DMS 273 treated with DMSO at 0.1 percent for 48 hours (cell line): ENCODE results near the gene TTC31.
"Not testable (repeated sequence)": the region's sequence is repeated elsewhere in the genome, so short reads cannot be mapped to it uniquely, and the experiment has no call there.

Experiments used
- DNase-seq: peaks from one replicate; lab custom pipeline; 2025; lab: John Stamatoyannopoulos, UW

Gene TTC31

GRCh38 chr2:74457549-74458131, 25.2 kb upstream of the TTC31 start:
- no peak for DNase-seq

DNA sequence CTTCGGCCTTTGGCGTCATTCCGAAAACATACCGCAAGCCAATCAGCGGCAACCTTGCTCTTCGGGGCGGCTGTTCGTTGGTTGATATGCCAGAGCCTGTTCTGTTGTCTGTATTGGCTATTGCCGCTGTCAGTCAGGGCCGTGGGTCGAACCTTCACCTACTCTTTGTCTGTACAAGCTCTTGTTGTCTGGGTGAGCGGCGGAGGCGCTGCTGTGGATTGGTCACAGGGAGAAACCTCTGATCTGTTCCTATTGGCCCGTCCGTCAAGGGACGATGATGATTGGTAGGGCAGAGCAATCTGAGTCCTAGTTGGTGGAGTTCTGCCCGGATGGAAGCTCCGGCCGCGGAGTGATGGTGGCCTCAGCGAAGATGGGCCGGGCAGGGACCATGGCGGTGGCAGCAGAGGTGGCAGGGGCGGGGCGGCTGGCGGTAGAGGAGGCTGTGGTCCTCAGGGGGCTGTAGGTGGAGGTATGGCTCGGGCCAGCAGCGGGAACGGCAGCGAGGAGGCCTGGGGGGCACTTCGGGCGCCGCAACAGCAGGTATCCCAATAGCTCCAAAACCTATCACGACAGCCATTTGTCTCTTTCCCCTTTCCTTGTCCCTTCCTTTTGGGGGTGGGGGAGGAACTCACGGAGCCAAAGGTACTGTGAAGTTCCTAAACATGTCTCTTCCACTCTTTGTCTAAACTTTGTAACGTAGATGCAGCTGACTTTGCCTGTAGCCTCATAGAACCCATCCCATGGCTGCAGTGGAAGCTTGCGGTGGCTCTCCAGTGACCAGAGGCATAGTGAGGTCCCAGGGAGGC, 24.5 kb upstream of the TTC31 start, which contains the start of gene WBP1:
Gene WBP1 (plus strand): TSS at position 307 of the 806 bp plus-strand sequence. CDS start 165 bp downstream, at position 472.
- DNase-seq, result peak; percentile 100

- no peak for DNase-seq
These were observed 23.9 kb upstream of the TTC31 start for GRCh38 chr2:74458938-74459363.

- not testable (repeated sequence) for DNase-seq
These were observed 23.3 kb upstream of the TTC31 start for GRCh38 chr2:74459503-74460118.

DNA sequence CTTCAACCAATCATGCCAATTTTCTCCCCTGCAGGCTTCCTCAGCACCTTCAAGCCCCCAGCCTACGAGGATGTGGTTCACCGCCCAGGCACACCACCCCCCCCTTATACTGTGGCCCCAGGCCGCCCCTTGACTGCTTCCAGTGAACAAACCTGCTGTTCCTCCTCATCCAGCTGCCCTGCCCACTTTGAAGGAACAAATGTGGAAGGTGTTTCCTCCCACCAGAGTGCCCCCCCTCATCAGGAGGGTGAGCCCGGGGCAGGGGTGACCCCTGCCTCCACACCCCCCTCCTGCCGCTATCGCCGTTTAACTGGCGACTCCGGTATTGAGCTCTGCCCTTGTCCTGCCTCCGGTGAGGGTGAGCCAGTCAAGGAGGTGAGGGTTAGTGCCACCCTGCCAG, 22.7 kb upstream of the TTC31 start:
- DNase-seq, result not testable (repeated sequence)

DNA sequence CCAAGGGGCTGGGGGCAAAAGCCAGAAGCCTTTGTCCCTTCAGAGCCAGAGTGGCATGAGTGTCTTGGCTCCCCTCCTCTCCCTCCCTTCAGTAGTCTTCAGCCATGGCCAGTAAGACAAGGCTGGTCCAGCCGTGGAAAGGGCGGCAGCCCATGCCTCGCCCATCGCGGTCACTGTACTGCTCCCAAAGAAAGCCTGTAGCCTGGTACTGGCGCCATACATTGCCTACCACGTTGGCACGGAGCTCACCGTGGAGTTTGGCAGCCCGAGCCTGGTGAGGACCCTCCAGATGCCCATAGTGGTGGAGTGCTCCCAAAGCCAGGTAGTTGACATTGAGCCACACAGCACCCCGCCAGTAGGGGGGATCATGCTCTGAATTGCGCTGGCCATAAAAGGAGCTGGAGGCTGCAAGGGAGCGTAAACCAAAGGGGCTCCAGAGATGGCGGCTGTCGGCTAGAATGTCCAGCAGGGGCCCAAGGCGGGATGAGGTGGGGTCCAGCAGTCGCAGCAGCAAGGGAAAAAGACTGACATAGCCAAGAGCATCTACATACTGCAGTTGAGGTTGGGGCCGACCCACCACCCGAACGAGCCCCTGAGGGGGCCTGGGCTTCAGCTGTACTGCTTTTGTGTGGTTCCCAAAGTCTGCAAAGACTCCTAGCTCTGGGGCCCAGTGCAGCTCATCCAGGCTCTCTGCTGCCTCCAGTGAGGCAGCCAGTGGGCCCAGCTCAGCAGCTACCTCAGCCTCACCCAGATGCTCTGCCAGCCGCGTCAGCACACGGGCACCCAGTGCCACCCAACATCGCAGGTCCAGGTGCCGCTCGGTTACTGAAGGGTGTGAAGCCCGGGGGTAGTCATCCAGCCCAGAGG, 21.5 kb upstream of the TTC31 start:
- no peak for DNase-seq

DNA sequence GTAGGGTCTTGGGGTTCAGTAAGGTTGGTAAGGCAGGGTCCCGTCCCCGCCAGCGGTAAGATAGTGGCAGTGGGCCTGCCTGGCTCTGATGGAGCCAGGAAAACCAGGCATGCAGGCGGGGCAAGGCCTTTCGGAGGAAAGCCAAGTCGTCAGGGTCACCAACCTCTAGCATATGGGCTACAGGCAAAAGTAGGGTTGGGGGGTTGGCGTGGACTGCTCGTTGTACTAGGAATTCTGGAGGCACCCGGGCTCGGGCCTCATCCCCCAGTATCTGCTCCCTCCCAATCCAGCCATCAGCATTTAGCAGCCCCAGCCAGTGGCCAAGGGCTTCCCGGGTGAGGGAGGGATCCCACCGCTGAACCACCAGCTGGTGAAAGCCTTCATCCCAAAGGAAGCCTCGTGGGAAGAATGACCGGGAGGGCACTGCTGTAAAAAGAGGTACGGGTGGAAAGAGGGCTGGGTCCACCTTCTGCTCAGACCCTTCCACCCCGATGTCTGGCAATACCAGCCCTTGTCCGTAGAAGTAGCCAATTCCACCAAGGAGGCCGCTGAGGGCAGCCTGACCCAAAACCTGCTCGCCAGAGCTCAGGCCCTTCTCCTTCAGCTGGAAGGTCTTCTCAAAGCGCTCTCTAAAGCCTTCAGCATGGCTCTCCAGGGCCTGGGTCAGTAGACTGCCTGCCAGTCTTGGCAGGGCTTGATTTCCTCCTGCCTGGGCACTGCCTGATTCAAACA, 20.7 kb upstream of the TTC31 start:
- no peak for DNase-seq

DNA sequence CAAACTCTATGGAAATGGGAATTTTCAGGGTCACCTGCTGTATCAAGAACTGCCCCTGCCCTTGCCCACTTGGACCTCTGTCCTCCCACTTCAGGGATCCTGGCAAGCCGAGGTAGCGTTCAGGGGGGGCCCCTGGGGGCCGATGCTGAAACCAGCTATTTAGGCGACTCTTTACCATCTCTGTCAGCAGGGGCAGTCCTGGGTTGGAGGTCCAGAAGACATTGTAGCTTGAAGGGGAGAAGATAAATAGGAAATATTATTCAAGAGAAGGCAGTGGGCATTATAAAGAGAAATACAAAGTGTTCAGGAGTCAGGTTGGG, 20.1 kb upstream of the TTC31 start:
- DNase-seq, result no peak

- no peak for DNase-seq
These were observed 18.5 kb upstream of the TTC31 start for GRCh38 chr2:74464406-74464805.

GRCh38 chr2:74470742-74471141, 12.1 kb upstream of the TTC31 start:
- DNase-seq, result not testable (repeated sequence)

DNA sequence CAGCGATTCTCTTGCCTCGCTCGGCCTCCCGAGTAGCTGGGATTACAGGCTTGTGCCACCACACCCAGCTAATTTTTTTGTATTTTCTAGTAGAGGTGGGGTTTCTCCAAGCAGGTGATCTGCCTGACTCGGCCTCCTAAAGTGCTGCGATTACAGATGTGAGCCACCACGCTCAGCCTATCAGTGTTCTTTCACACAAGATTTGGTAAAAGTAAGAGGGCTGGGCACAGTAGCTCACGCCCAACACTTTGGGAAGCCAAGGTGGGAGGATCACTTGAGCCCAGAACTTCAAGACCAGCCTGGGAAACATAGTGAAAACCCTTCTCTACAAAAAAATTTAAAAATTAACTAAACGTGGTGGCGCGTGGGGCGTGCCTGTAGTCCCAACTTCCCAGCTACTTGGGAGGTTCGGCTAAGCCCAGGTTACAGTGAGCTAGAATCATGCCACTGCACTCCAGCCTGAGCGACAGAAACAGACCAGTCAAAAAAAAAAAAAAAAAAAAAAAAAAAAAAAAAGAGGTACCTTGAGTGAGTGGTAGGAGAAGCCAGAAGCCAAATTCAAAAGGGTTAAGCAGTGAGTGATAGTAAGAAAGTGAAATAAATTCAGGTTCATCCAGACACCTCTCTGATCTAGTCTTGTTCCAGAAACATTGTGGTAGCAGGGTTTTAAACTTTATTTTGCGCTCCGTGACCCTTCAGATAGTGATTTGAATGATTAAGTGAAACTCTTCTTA, 11.4 kb upstream of the TTC31 start:
- DNase-seq, result no peak

- peak; percentile 74 for DNase-seq
These were observed 10.6 kb upstream of the TTC31 start, which contains the start of gene MRPL53 for GRCh38 chr2:74472086-74472944. MRPL53 (minus strand) TSS chr2:74472680; CDS start chr2:74472660, 20 bp downstream.

- DNase-seq, result no peak
These were observed 10.0 kb upstream of the TTC31 start for GRCh38 chr2:74472945-74473258.

DNA sequence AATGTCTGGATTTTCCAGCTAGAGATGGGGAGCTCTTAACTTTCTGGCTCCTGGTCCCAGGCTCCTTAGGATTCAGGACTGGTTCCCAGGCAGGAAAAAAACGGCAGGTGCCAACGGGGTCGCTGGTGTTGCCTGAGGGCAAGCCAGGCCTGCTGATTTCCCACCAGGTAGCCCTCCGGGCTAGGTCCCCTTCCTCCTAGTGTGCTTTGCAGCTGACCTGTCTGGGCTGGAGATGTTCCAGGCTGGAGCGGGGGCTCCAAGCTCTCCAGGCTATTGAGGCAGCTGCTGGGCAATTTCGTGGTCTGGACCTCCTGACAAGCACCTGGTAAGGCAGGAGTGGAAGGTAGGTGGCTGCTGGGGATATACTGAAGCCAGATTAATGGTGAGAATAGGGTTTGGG, 8.4 kb upstream of the TTC31 start:
- DNase-seq, result no peak

DNA sequence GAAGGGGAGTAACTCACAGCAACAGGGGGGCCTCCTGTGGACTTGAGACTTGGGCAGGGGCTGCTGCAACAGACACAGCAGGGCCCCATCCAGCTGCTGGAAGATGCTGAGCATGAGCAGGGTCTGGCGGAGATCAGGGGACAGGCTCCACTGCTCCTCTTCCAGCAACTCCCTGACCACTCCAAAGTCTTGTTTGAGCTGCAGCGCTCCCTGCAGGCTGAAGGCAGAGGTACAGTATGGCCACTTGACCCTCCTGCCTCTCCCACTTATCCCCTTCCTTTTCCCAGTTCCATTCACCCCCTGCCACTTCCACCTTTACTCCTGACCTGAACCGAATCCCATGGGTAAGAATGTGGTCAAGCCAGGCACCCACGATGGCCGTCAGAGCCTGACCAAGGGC, 8.0 kb upstream of the TTC31 start:
- no peak for DNase-seq

DNA sequence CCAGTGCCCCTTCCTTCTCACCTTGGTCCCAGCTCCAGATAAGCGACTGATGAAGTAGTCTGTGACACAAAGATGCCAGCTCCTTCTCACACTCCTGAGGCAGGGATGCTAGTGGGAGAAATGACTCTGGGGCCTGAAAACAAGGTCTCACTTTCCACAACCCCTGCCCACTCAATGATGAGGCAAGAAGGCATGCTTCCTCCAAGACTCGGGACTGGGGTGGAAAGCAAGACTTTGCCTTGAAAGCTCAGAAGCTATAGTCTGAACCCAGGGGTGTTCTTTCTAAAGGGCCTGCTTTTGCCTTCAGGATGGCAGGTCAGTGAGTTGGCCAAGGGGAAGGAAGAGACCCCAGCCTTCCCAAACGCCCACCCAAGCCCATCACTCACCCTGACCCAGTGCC, 1.4 kb upstream of the TTC31 start:
- DNase-seq, result no peak

DNA sequence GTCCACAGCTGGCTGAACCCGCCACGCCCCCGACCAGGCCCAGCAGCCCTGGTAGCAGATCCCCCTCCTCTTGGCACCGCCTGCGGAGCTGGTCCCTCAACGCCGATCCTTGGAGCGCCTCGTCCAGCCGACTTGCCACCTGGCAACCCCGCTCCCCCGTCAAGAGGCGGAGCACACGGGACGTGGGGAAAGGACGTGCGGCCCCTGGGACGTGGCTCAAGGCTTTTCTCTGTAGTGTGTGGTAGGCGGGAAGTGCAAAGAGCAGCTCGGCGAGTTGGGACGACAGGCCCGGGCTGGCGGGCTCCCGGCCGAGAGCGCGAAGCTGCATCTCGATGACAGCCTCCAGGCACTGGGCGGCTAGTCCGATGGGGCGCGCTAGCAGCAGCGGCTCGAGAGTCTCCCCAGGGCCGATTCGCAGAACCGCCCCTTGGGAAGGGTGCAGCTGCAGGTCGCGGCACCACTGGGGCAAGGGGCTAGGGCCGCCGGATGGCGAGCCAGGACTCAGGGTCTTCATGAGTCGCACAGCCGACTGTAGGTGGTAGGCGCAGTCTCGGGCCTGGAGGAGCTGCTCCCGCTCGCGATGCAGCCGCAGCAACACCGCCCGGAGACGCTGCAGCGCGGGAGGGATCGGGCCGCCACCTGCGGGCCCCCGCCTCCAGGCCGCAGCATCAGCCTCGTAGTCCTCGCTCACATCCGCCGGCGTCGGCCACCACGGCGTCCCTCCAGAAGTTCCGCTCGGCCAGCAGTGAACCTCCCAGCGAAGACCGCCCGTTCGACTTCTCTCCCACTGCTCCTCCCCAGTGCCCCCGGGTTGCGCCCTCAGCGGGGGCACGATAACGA, 700 bp upstream of the TTC31 start:
- no peak for DNase-seq

DNA sequence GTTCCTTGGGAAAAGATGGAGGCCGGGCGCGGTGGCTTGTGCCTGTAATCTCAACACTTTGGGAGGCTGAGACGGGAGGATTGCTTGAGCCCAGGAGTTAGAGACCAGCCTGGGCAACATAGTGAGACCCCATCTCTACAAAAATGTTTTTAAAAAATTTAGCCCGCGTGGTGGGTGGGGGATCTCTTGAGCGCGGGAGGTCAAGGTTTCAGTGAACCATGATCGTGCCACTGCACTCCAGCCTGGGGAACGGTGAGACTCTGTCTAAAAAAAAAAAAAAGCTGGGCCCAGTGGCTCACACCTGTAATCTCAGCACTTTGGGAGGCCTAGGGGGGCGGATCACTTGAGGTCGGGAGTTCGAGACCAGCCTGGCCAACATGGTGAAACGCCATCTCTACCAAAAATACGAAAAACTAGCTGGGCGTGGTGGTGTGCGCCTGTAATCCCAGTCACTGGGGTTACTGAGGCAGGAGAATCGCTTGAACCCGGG, 839 bp downstream of the TTC31 start:
- not testable (repeated sequence) for DNase-seq

DNA sequence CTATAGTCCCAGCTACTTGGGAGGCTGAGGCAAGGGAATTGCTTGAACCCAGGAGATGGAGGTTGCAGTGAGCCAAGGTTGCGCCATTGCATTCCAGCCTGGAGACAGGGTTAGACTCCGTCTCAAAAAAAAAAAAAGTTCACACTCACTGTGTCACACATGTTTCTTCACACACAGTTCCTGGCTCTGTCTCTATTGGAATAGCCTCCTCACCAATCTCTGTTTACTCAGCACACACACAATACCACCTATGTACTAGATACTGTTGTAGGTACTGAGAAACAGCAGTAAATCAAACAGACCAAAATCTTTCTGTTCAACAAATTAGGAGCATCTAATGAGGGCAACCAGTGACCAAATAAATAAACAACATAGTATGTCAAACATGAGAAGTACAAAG, 3.3 kb downstream of the TTC31 start:
- DNase-seq, result no peak
